GM18508 (cell line): ENCODE data around the gene POLR2C.
"Not testable (repeated sequence)": the region's sequence is repeated elsewhere in the genome, so short reads cannot be mapped to it uniquely, and the experiment has no call there.

Source experiments
- ATAC-seq: cut with Tn5 transposase; IDR thresholded peaks from one replicate; pipeline ENCODE4 v1.9.1; 2021; ENCODE audit warnings: moderate number of reproducible peaks; ENCODE audit not compliant: insufficient read depth, unreplicated experiment

POLR2C gene

GRCh38 chr16:57478396-57479204 lies 16.1 kb downstream of the POLR2C start:
- ATAC-seq, result no peak

- ATAC-seq, result no peak
Observed at GRCh38 chr16:57479205-57479975, 16.9 kb downstream of the POLR2C start.

GRCh38 chr16:57479976-57480753 lies 17.7 kb downstream of the POLR2C start:
- no peak for ATAC-seq

- ATAC-seq, result no peak
Observed at GRCh38 chr16:57480754-57481230, 18.3 kb downstream of the POLR2C start.

GRCh38 chr16:57481421-57481820 lies 18.9 kb downstream of the POLR2C start:
- no peak for ATAC-seq

GRCh38 chr16:57482845-57483545 lies 20.5 kb downstream of the POLR2C start:
- ATAC-seq, result no peak

- ATAC-seq, result no peak
Observed at GRCh38 chr16:57483725-57484514, 21.4 kb downstream of the POLR2C start.

- ATAC-seq, result no peak
Observed at GRCh38 chr16:57484515-57485005, 22.1 kb downstream of the POLR2C start.

- no peak for ATAC-seq
Observed at GRCh38 chr16:57485091-57485915, 22.8 kb downstream of the POLR2C start.

GRCh38 chr16:57485916-57486857 lies 23.7 kb downstream of the POLR2C start, which contains the start of gene DOK4:
Gene DOK4 (minus strand): TSS chr16:57486493. CDS start chr16:57479507, 6,986 bp downstream.
- no peak for ATAC-seq

GRCh38 chr16:57486858-57487834 lies 24.7 kb downstream of the POLR2C start:
- no peak for ATAC-seq

GRCh38 chr16:57489229-57489628 lies 26.8 kb downstream of the POLR2C start:
- ATAC-seq, result no peak

GRCh38 chr16:57493767-57494166 lies 31.3 kb downstream of the POLR2C start:
- ATAC-seq, result no peak

- no peak for ATAC-seq
Observed at GRCh38 chr16:57497121-57497520, 34.6 kb downstream of the POLR2C start.

- ATAC-seq, result no peak
Observed at GRCh38 chr16:57498031-57498430, 35.6 kb downstream of the POLR2C start.

GRCh38 chr16:57499941-57500340 lies 37.5 kb downstream of the POLR2C start:
- ATAC-seq, result not testable (repeated sequence)
